ENCODE measurements around the gene C16orf78. TPM values are rescaled to one million over a fixed set of nuclear protein-coding genes. Genes with fewer than 3 reads are reported as not detected.

The C16orf78 gene
- total RNA-seq, 4 donors from 2014 or later = not detected

DNA sequence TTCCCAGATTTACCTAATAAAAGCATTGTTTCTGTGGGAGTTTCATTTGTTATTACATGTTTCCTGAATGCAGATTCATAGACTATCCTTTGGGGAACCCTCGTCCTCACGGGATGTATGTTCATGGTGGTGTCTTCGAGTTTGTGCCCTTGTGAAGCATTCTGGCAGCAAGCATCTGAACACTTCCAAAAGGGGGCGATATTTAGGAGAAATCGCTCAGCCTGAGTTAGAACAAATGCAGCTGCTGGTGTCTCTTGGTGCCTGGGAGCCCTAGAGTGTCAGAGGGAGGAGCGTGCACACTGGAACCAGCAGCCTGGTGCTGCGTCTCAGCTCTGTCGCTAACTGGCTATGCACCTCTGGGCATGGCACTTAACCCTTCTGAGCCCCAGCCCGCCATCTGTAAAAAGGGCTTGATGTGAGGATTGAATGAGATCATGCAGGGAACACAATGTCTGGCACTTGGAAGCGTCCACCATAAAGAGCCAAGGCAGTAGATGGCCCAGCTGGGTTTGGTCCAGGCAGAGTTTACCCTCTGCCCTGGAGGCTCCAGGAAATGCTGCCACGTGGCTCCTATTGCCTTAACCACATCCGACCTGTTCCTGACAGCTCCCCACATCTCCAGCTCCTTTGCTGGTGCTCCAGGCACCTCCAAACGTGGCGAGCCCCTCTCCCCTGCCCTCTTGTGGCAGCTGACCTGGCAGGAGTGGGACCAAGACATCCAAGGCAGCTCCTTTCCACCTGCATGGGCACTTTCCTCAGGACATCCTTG, 25.0 kb upstream of the C16orf78 start:
- ATAC-seq = no peak
- 40% methylated on average over 4 of the region's 14 CpGs; no CpG with 5 or more reads in 1 of the 2 donors for WGBS, 2 donors (ENCODE audit: low coverage in 1 of 2)
- Histone ChIP-seq H3K4me3 (no peak overlapping the region), H3K9me3 (no peaks in the 10 kb centered on the region), H3K27me3 (peaks cover 85% of the 10 kb centered on the region), H3K4me1 (no peaks in the 10 kb centered on the region), H3K36me3 (no peaks in the 10 kb centered on the region), H3K27ac (no peak overlapping the region)
- TF ChIP-seq CTCF (IDR thresholded peaks at IDR 0.05) = no peak
- TF ChIP-seq POLR2A (IDR thresholded peaks at IDR 0.05) = no peak
- no peak for TF ChIP-seq EP300 (IDR thresholded peaks at IDR 0.05)
- no peak for TF ChIP-seq POLR2AphosphoS5 (IDR thresholded peaks at IDR 0.05)

DNA sequence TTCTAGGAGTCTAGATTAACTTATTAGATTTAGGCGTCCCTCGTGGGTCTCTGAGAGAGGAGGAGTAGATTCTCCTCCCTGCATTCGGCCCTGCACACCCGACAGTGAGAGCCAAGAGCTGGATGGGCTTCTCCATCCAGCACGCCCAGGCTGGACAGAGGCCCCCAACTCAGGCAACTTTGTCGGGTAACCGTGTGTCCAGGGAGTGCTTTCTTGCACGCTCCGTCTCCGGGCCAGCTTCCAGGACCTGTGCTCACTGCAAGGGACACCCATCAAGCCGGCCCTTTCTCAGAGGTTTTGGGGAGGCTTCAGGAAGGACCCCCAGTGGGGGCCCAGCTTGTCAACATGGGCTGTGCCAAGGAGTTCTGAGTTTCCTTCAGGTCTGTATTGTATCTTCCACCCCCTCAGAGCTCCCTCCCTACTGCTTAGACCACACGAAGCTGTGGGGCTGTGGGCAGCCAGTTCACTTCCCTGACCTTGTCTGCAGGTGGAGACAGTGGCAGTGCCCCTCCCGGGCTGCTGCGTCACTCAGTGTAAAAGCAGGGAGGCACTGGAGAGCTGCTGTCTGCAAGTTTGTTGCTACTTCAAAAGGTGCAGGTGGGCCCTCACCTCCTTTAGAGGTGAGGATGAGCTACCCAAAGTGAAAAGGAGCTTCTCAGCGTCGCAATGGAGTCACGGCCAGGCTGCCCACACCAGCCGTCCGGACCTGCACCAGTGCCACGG, 24.0 kb upstream of the C16orf78 start:
- WGBS, 2 donors (ENCODE audit: low coverage in 1 of 2) = 56 to 64% methylated on average over 13 to 16 of the region's 20 CpGs
- TF ChIP-seq EP300 (IDR thresholded peaks at IDR 0.05) = no peak
- no peak for TF ChIP-seq POLR2AphosphoS5 (IDR thresholded peaks at IDR 0.05)
- TF ChIP-seq CTCF (IDR thresholded peaks at IDR 0.05) = no peak
- no peak for TF ChIP-seq POLR2A (IDR thresholded peaks at IDR 0.05)
- no peak overlapping the region for H3K4me3 ChIP-seq
- no peaks in the 10 kb centered on the region for H3K9me3 ChIP-seq
- peaks cover 82% of the 10 kb centered on the region for H3K27me3 ChIP-seq
- no peaks in the 10 kb centered on the region for H3K4me1 ChIP-seq
- ATAC-seq = no peak
- H3K36me3 ChIP-seq = no peaks in the 10 kb centered on the region
- no peak overlapping the region for H3K27ac ChIP-seq

- Histone ChIP-seq H3K4me3 (no peak overlapping the region), H3K27ac (no peak overlapping the region), H3K27me3 (peaks cover 85% of the 10 kb centered on the region), H3K4me1 (no peaks in the 10 kb centered on the region), H3K36me3 (no peaks in the 10 kb centered on the region), H3K9me3 (no peaks in the 10 kb centered on the region)
- no peak for ATAC-seq
- peak in 3 of 4 experiments; percentile 53 to 86 (median 79) for TF ChIP-seq CTCF (IDR thresholded peaks at IDR 0.05)
- no peak for TF ChIP-seq POLR2A (IDR thresholded peaks at IDR 0.05)
- WGBS, 2 donors (ENCODE audit: low coverage in 1 of 2) = 23 to 34% methylated on average over 15 to 22 of the region's 25 CpGs
Measured at GRCh38 chr16:49350265-49351095, 23.1 kb upstream of the C16orf78 start.

- Histone ChIP-seq H3K4me1 (no peaks in the 10 kb centered on the region), H3K36me3 (no peaks in the 10 kb centered on the region), H3K27ac (no peak overlapping the region), H3K9me3 (no peaks in the 10 kb centered on the region), H3K4me3 (no peak overlapping the region), H3K27me3 (peaks cover 82% of the 10 kb centered on the region)
- ATAC-seq = no peak
- 8 to 34% methylated on average over 3 to 7 of the region's 7 CpGs for WGBS, 2 donors (ENCODE audit: low coverage in 1 of 2)
- TF ChIP-seq POLR2AphosphoS5 (IDR thresholded peaks at IDR 0.05) (no peak), EP300 (IDR thresholded peaks at IDR 0.05) (no peak), CTCF (IDR thresholded peaks at IDR 0.05) (no peak), POLR2A (IDR thresholded peaks at IDR 0.05) (no peak)
Measured at GRCh38 chr16:49351096-49351487, 22.5 kb upstream of the C16orf78 start.

All from gastroesophageal sphincter (tissue), 4 donors.